ENCODE data around the gene APOF.

APOF gene

GRCh38 chr12:56339158-56339422, 23.6 kb downstream of the APOF start:
- peaks cover 0 to 23% of the 10 kb centered on the region in 2 experiments; a peak in 1 of 3 replicates for H3K36me3 ChIP-seq (ENCODE audit: control insufficient read depth in 2 of 2, insufficient read depth in 1 of 2, low read length in 2 of 2)
- CTCF ChIA-PET: interaction anchor here (0.6 kb wide), 3 partner anchors 10 to 180 kb away, joined by 3 read pairs; no protein-coding TSS in a partner anchor
- H3K4me3 ChIP-seq (ENCODE audit: low read depth, low read length): no peak overlapping the region
- no peaks in the 10 kb centered on the region for H3K4me1 ChIP-seq (ENCODE audit: control insufficient read depth, insufficient read depth, low read length)
- H3K9me3 ChIP-seq (ENCODE audit: control insufficient read depth, insufficient read depth, low read depth, low read length): no peaks in the 10 kb centered on the region
- POLR2A ChIA-PET: interaction anchor here (2.3 to 2.9 kb wide), 2 partner anchors 21 to 23 kb away, joined by 10 to 12 read pairs; partner anchors contain the start of genes CNPY2 and STAT2
- TF ChIP-seq ZNF10 (tag by site-specific recombination; IDR thresholded peaks at IDR 0.05): no peak
- TF ChIP-seq CTCF (tag by site-specific recombination; IDR thresholded peaks at IDR 0.05): no peak
- TF ChIP-seq ZNF544 (tag by site-specific recombination; IDR thresholded peaks at IDR 0.05): no peak
- TF ChIP-seq ZNF211 (tag by site-specific recombination; IDR thresholded peaks at IDR 0.05; ENCODE audit: low read depth): no peak
- no peak for TF ChIP-seq ZNF26 (tag by site-specific recombination; IDR thresholded peaks at IDR 0.05)
- TF ChIP-seq ZFP3 (tag by site-specific recombination; IDR thresholded peaks at IDR 0.05; ENCODE audit: low read depth): no peak
- TF ChIP-seq ZNF157 (tag by site-specific recombination; IDR thresholded peaks at IDR 0.05): no peak
- TF ChIP-seq ZNF23 (tag by site-specific recombination; IDR thresholded peaks at IDR 0.05; ENCODE audit: borderline replicate concordance): no peak
- TF ChIP-seq ZNF660 (tag by site-specific recombination; IDR thresholded peaks at IDR 0.05): no peak
- no peak for TF ChIP-seq ZNF580 (tag by site-specific recombination; IDR thresholded peaks at IDR 0.05)
- TF ChIP-seq ZNF362 (tag by site-specific recombination; IDR thresholded peaks at IDR 0.05): no peak
- no peak overlapping the region for H3K27ac ChIP-seq (ENCODE audit: extremely low read depth, low read depth, low read length)

- ChIA-PET CTCF (interaction anchor here (0.6 kb wide), 3 partner anchors 10 to 97 kb away, joined by 3 to 4 read pairs (median 3); no protein-coding TSS in a partner anchor), POLR2A (interaction anchor here (2.3 to 2.9 kb wide), 2 partner anchors 22 kb away, joined by 10 to 12 read pairs; partner anchors contain the start of genes CNPY2 and STAT2)
- no peak for TF ChIP-seq ZNF433 (tag by site-specific recombination; IDR thresholded peaks at IDR 0.05; ENCODE audit: low read depth)
- peak; percentile 63 for TF ChIP-seq ZIC2 (tag by site-specific recombination; IDR thresholded peaks at IDR 0.05)
- no peak within 1 kb of the TSS for H3K27ac ChIP-seq (ENCODE audit: extremely low read depth, low read depth, low read length)
- no peaks in the 10 kb centered on the region for H3K4me1 ChIP-seq (ENCODE audit: control insufficient read depth, insufficient read depth, low read length)
- peaks cover 0 to 17% of the 10 kb centered on the region in 2 experiments; a peak in 1 of 3 replicates for H3K36me3 ChIP-seq (ENCODE audit: control insufficient read depth in 2 of 2, insufficient read depth in 1 of 2, low read length in 2 of 2)
- H3K9me3 ChIP-seq (ENCODE audit: control insufficient read depth, insufficient read depth, low read depth, low read length): no peaks in the 10 kb centered on the region
- H3K4me3 ChIP-seq (ENCODE audit: low read depth, low read length): no peak within 1 kb of the TSS
Observed at GRCh38 chr12:56338308-56339157, 24.1 kb downstream of the APOF start, which contains the start of gene IL23A. Gene IL23A, plus strand, starts transcription at chr12:56338884. Its CDS starts 161 bp downstream, at chr12:56339045.

GRCh38 chr12:56337753-56338251, 24.9 kb downstream of the APOF start:
- H3K36me3 ChIP-seq (ENCODE audit: control insufficient read depth in 2 of 2, insufficient read depth in 1 of 2, low read length in 2 of 2): peaks cover 0 to 10% of the 10 kb centered on the region in 2 experiments; a peak in 1 of 3 replicates
- ChIA-PET POLR2A (interaction anchor here (2.3 to 2.9 kb wide), 2 partner anchors 22 kb away, joined by 10 to 12 read pairs; partner anchors contain the start of genes CNPY2 and STAT2), CTCF (no interaction called here)
- H3K27ac ChIP-seq (ENCODE audit: extremely low read depth, low read depth, low read length): no peak overlapping the region
- H3K4me3 ChIP-seq (ENCODE audit: low read depth, low read length): no peak overlapping the region
- peaks cover 4% of the 10 kb centered on the region for H3K4me1 ChIP-seq (ENCODE audit: control insufficient read depth, insufficient read depth, low read length)
- H3K9me3 ChIP-seq (ENCODE audit: control insufficient read depth, insufficient read depth, low read depth, low read length): no peaks in the 10 kb centered on the region
- TF ChIP-seq SP3 (tag by site-specific recombination; IDR thresholded peaks at IDR 0.05) (no peak), ZBTB7A (tag by site-specific recombination; IDR thresholded peaks at IDR 0.05; ENCODE audit: low read depth) (no peak), SCRT2 (tag by site-specific recombination; IDR thresholded peaks at IDR 0.05) (peak; percentile 63; the same call in 1 of the 2 replicates), ATF2 (tag by site-specific recombination; IDR thresholded peaks at IDR 0.05; ENCODE audit: low read depth) (peak; percentile 38; the same call in 1 of the 2 replicates), TRIM28 (IDR thresholded peaks at IDR 0.05; ENCODE audit: borderline replicate concordance, low read length) (no peak), HIC1 (tag by site-specific recombination; IDR thresholded peaks at IDR 0.05) (no peak), ZSCAN23 (tag by site-specific recombination; IDR thresholded peaks at IDR 0.05) (no peak)
